Stomach (tissue), 19 donors: ENCODE results near the gene CLASP2. TPM values are rescaled to one million over a fixed set of nuclear protein-coding genes. Genes with fewer than 3 reads are reported as not detected.
"Not testable (repeated sequence)": the region's sequence is repeated elsewhere in the genome, so short reads cannot be mapped to it uniquely, and the experiment has no call there.

Experiments
- DNase-seq, 2 donors: peaks; one replicate each; pipeline versions ENCODE4 v3.0.0 to v3.0.0-alpha.2; 2013 to 2019
- H3K27ac ChIP-seq, 5 donors: fragments of 200-600 bp in 4 of 5; sonication (generic) in 4 of 5; one replicate each; pipeline ENCODE4 v1.5.1; 2013 to 2019; ENCODE audit warnings: mild to moderate bottlenecking in 1 of 5, moderate library complexity in 1 of 5
- H3K27me3 ChIP-seq, 3 donors: fragments of 200-600 bp; sonication (generic); one replicate each; pipeline ENCODE4 v1.5.1; 2017 to 2019; ENCODE audit warnings: mixed run types in 1 of 3
- H3K36me3 ChIP-seq, 4 donors: fragments of 200-600 bp; sonication (generic); 1 replicate in 3 of 4; 2 replicates in 1 of 4; pipeline ENCODE4 v1.5.1; 2016 to 2019
- H3K4me1 ChIP-seq, 4 donors: fragments of 200-600 bp; sonication (generic); one replicate each; pipeline ENCODE4 v1.5.1; 2016 to 2019
- H3K4me3 ChIP-seq, 4 donors: fragments of 200-600 bp; sonication (generic) in 3 of 4; one replicate each; pipeline ENCODE4 v1.5.1; 2016 to 2019; ENCODE audit warnings: mild to moderate bottlenecking in 1 of 4
- H3K9me3 ChIP-seq, 4 donors: fragments of 200-600 bp; sonication (generic); one replicate each; pipeline ENCODE4 v1.5.1; 2016 to 2019
- CTCF ChIP-seq, 7 experiments: fragments of 450-650 bp in 4 of 7; fragments of 200-600 bp in 3 of 7; sonication (generic) in 3 of 7; IDR thresholded peaks; one replicate each; pipeline ENCODE4 v1.5.1; 2016 to 2019; ENCODE audit warnings: antibody characterized with exemption in 7 of 7, control low read depth in 2 of 7, mild to moderate bottlenecking in 1 of 7
- EP300 ChIP-seq: sonication (generic); formaldehyde crosslinking; IDR thresholded peaks from one replicate; pipeline ENCODE4 v1.6.1; 2017; ENCODE audit warnings: antibody characterized with exemption
- POLR2A ChIP-seq, 4 donors: fragments of 450-650 bp; IDR thresholded peaks; one replicate each; pipeline ENCODE4 v1.6.1; 2016; ENCODE audit warnings: antibody characterized with exemption in 4 of 4, control low read depth in 2 of 4, mild to moderate bottlenecking in 1 of 4, moderate library complexity in 1 of 4
- POLR2AphosphoS5 ChIP-seq, 3 donors: sonication (generic); formaldehyde crosslinking; IDR thresholded peaks; one replicate each; pipeline ENCODE4 v1.6.1; 2016; ENCODE audit warnings: antibody characterized with exemption in 3 of 3
- whole genome bisulfite sequencing, 5 donors: extraction: QIAGEN DNeasy Blood & Tissue Kit in 3 of 5; methylation state at CpG; one replicate each; pipeline versions ENCODE4 v1.1.5 to v1.1.7; 2013 to 2018; 5-methylcytosine and 5-hydroxymethylcytosine counted together
- intact Hi-C: fragments of 100-400 bp; cut with DNase I; formaldehyde crosslinking; loops from one replicate; pipeline ENCODE4 v1.15.1; 2023; ENCODE audit warnings: low total_unique reads
- long read RNA-seq, 10 donors: transcript quantifications; one replicate each; lab custom pipeline, GENCODE V29; 2026
- polyA plus RNA-seq, 3 donors: library from polyadenylated mRNA; stranded (reverse); fragments of 200-250 nt; gene quantifications; one replicate each; pipeline ENCODE4 v1.2.3, GENCODE V29; 2013
- total RNA-seq, 5 donors: library from RNA; depleted of rRNA; stranded (reverse); fragments of >200 nt; gene quantifications; one replicate each; pipeline versions ENCODE4 v1.1.0 to v1.2.3, GENCODE V29; 2014 to 2016
- donor health status: healthy with polysubstance abuse.
- donor health status: Bipolar disorder and iron deficiency.
- donor health status: healthy.

Gene CLASP2
- total RNA-seq (100 to 1,000 TPM in 2 of 5 donors, 10 to 100 TPM in 3; 40.8 to 136 (median 81.0) TPM), polyA plus RNA-seq (10 to 100 TPM in 1 of 3 donors, 1 to 10 TPM in 2; 6.3 to 13.1 (median 8.6) TPM)
- long read RNA-seq, donor 1, partial matches to known transcripts, result 0 of 1 reads
- long read RNA-seq, donor 1, other reads (novel, unspliced or antisense), result 0 of 1 reads
- long read RNA-seq, donor 2, partial matches to known transcripts, result 5 of 5 reads
- long read RNA-seq, donor 2, other reads (novel, unspliced or antisense), result 0 of 5 reads
- long read RNA-seq, donor 3, result 0 reads
- long read RNA-seq, donor 4, full-length matches to known transcripts, result 1 of 1 reads
- long read RNA-seq, donor 4, partial matches to known transcripts, result 0 of 1 reads
- long read RNA-seq, donor 4, other reads (novel, unspliced or antisense), result 0 of 1 reads
- long read RNA-seq, donor 5, full-length matches to known transcripts, result 3 of 3 reads
- long read RNA-seq, donor 5, partial matches to known transcripts, result 0 of 3 reads
- long read RNA-seq, donor 5, other reads (novel, unspliced or antisense), result 0 of 3 reads
- long read RNA-seq, donor 6, result 0 reads
- long read RNA-seq, donor 7, result 0 reads
- long read RNA-seq, donor 8, partial matches to known transcripts, result 0 of 1 reads
- long read RNA-seq, donor 8, other reads (novel, unspliced or antisense), result 0 of 1 reads
- long read RNA-seq, donor 9, result 0 reads
- long read RNA-seq, donor 10, full-length matches to known transcripts, result 1 of 1 reads
- long read RNA-seq, donor 10, partial matches to known transcripts, result 0 of 1 reads
- long read RNA-seq, donor 10, other reads (novel, unspliced or antisense), result 0 of 1 reads

GRCh38 chr3:33717866-33718594 is at the start of gene CLASP2:
CLASP2 (minus strand) TSS chr3:33718254; CDS start chr3:33718002, 252 bp downstream.
- 0 to 1% (median 0%) methylated on average over 24 to 68 of the region's 68 CpGs for WGBS, 5 donors
- DNase-seq, result peak; percentile 90 to 97
- Histone ChIP-seq H3K9me3 (no peaks in the 10 kb centered on the region), H3K36me3 (no peaks in the 10 kb centered on the region), H3K4me1 (peaks cover 10 to 39% (median 22%) of the 10 kb centered on the region in 4 donors), H3K4me3 (peak within 1 kb of the TSS; percentile 72 to 90 (median 88)), H3K27me3 (no peaks in the 10 kb centered on the region), H3K27ac (peak within 1 kb of the TSS; percentile 91 to 100 (median 99))
- intact Hi-C loops, result loop anchor here (10.0 kb wide), 1 partner anchor 83 kb away; no protein-coding TSS in a partner anchor
- no peak for TF ChIP-seq EP300
- TF ChIP-seq POLR2AphosphoS5 (IDR thresholded peaks at IDR 0.05), result peak; percentile 46 to 85 (median 84)
- peak in 2 of 4 donors; percentile 38 to 76 for TF ChIP-seq POLR2A (IDR thresholded peaks at IDR 0.05)
- no peak for TF ChIP-seq CTCF (IDR thresholded peaks at IDR 0.05)

- H3K4me3 ChIP-seq, result no peak overlapping the region
- DNase-seq, result no peak
- H3K4me1 ChIP-seq, result no peaks in the 10 kb centered on the region
- no peak overlapping the region for H3K27ac ChIP-seq
- H3K36me3 ChIP-seq, result no peaks in the 10 kb centered on the region
- WGBS, 5 donors, result 73 to 89% (median 80%) methylated on average over 2 of the region's 2 CpGs
- intact Hi-C loops, result no loop called here
- H3K27me3 ChIP-seq, result no peaks in the 10 kb centered on the region
- H3K9me3 ChIP-seq, result peaks cover 0 to 15% (median 10%) of the 10 kb centered on the region in 4 donors
- TF ChIP-seq POLR2A (IDR thresholded peaks at IDR 0.05) (no peak), CTCF (IDR thresholded peaks at IDR 0.05) (no peak), POLR2AphosphoS5 (IDR thresholded peaks at IDR 0.05) (no peak), EP300 (no peak)
Observed at GRCh38 chr3:33758864-33759263, 40.8 kb upstream of the CLASP2 start.

DNA sequence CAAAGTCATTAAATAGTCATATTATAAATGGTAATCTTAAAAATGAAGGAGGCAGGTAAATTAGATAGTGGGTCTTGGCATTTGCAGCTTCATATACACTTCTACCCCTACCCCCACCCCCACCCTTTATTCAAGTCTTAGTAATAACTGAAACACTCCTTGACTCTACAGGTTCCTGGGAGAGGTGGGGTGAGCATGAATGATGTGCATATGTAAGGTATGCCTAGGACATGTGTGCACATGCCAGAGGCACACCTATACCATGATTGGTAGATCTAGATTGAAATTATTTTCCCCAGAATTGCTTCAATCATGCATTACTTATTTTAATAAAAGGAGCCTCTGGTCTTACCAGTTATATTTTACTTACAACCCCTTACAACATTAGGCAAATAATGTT is 40.2 kb upstream of the CLASP2 start:
- TF ChIP-seq POLR2A (IDR thresholded peaks at IDR 0.05), result no peak
- TF ChIP-seq POLR2AphosphoS5 (IDR thresholded peaks at IDR 0.05), result no peak
- no peak for TF ChIP-seq EP300
- TF ChIP-seq CTCF (IDR thresholded peaks at IDR 0.05), result no peak
- H3K4me1 ChIP-seq, result no peaks in the 10 kb centered on the region
- H3K27me3 ChIP-seq, result no peaks in the 10 kb centered on the region
- no peak for DNase-seq
- intact Hi-C loops, result no loop called here
- H3K4me3 ChIP-seq, result no peak overlapping the region
- no peaks in the 10 kb centered on the region for H3K36me3 ChIP-seq
- no peak overlapping the region for H3K27ac ChIP-seq
- H3K9me3 ChIP-seq, result peaks cover 0 to 15% (median 11%) of the 10 kb centered on the region in 4 donors

DNA sequence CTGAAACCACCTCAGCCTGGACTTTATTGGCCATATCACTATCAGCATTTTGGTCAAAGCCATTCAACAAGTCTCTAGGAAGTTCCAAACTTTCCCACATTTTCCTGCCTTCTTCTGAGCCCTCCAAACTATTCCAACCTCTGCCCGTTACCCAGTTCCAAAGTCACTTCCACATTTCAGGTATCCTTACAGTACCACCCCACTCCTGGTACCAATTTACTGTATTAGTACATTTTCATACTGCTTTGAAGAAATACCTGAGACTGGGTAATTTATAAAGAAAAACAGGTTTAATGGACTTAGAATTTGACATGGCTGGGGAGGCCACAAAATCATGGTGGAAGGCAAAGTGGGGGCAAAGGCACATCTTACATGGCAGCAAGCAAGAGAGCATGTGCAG is 36.3 kb upstream of the CLASP2 start:
- H3K27ac ChIP-seq, H3K27me3 ChIP-seq, H3K4me1 ChIP-seq, H3K36me3 ChIP-seq, intact Hi-C loops, H3K4me3 ChIP-seq, DNase-seq: not testable (repeated sequence)
- peaks cover 0 to 15% (median 11%) of the 10 kb centered on the region in 4 donors for H3K9me3 ChIP-seq
- 80 to 98% (median 90%) methylated on average over 1 of the region's 1 CpG for WGBS, 5 donors
